HL-60/S4 treated with phorbol 12-myristate 13-acetate at 8.2 ng/mL for 4 days and 3 days (cell line): ENCODE results near the gene NUPR2.
"Not testable (repeated sequence)": the region's sequence is repeated elsewhere in the genome, so short reads cannot be mapped to it uniquely, and the experiment has no call there.

Experiments used
- in situ Hi-C: fragments of 300-500 bp; cut with MboI; formaldehyde crosslinking; loops from 2 replicates; pipeline ENCODE4 v1.15.0; 2022; ENCODE audit warnings: low sequenced_read_pairs

Gene NUPR2

DNA sequence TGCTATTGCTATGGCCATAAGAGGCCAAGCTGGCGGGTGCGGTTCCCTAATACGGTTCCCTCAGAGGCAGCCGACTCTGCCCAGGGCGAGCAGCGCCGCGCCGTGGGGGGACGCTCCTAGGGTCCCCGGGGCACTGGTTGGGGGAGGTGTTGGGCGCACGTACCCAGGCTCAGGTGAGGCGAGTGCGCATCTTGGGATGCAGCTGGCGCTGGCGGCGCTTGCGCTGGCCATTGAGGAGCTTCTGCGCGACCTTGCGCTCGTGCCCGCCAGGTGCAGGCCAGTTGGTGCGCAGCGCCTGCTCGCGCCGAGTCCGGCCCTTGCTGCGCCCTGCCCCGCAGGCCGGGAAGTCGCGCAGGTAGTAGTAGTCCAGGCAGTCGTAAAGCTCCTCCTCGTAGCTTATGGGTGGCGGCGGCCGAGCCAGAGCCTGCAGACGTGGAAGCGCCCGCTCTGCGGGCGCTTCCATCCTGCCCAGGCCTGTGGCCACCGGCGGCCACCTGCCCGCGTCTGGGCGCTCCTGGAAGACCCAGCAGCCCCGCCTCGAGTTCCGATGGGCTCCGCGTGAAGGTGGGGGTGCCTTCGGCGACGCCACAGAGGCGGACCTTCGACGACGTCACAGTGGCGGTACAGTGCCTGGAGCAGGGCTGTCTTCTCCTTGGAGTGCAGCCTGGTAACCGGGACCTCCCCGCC, at the start of gene NUPR2:
Gene NUPR2 (minus strand): TSS at position 566 of the 687 bp plus-strand sequence. CDS start 103 bp downstream, at position 463.
- in situ Hi-C loops: no loop called here

- in situ Hi-C loops: no loop called here
Measured at GRCh38 chr7:56157238-56157790, 41.1 kb upstream of the NUPR2 start.

DNA sequence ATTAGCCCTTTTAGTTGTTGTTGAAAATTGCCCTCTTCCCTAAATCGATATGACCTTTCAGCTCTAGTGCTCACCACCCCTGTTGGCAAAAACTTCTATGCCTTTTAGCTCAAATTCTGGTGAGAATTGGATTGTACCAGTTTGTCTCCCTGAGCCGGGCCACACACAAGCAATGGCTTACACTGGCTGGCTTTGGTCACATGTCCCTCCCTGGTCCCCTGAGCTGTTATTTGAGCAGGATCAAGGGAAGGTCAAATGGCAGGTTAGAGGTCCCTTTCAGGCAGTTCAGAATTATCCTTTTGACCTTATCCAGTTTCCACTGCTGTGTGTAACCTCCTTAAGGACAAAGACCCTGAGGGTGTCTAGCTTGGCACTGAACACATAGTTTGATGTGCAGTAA, 14.8 kb upstream of the NUPR2 start:
- in situ Hi-C loops: not testable (repeated sequence)

DNA sequence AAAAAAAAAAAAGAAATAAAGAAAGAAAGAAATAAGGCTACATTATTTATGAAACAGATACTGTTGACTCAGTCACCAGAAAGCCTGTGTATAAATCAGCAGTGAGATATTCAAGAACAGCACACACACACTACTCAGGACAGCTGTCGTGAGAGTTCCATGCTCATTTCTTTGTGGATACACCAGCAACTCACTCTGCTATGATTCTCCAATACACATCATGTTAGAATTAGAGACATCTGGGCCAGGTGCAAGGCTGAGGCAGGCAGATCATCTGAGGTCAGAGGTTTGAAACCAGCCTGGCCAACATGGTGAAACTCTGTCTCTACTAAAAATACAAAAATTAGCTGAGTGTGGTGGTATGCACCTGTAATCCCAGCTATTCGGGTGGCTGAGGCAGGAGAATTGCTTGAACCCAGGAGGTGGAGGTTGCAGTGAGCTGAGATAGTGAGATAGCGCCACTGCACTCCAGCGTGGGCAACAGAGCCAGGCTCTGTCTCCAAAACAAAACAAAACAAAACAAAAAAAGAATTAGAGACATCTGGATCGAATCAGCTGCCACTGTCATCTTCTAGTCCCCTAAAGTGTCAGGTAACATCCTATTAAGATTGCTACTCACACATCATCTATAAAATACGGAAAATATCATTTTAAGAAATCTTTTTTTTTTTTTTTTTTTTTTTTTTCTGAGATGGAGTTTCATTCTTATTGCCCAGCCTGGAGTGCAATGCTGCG, 11.2 kb upstream of the NUPR2 start:
- in situ Hi-C loops: no loop called here

GRCh38 chr7:56125831-56126230, 9.6 kb upstream of the NUPR2 start:
- in situ Hi-C loops: no loop called here

DNA sequence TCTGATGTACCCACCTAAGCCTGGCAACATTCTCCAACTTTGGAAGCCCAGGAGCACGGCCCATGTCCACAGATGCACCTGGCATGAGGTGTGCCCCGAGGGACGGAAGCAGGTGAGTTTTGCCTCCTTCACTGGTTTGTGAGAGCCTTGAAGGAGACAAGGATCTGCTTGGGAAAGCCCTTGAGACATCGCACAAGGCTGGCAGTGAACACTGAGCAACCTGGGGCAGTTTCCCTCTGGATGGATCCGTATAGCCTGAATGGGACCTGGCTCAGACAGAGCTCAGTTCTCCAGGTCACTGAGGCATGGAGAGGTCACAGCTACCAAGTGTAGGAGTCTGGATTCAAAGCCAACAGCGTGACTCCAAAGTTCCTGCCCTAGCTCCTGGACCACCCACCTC, 8.8 kb upstream of the NUPR2 start:
- in situ Hi-C loops: no loop called here

DNA sequence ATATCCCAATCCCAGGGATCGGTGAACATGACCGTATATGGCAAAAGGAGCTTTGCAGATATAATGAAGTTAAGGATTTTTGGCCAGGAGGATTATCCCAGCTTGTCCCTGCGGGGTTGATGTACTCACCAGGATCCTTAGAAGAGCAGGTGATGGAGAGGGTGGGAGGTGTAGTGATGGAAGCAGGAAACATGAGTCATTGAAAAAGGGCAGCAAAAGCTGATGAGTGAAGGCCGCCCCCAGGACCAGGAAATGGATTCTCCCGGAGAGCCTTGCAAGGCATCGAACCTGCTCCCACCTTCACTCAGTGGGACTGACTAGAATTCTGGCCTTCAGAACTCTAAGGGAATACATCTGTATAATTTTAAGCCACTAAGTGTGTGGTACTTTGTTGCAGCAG, 5.2 kb upstream of the NUPR2 start:
- in situ Hi-C loops: no loop called here

GRCh38 chr7:56112244-56112643, 4.0 kb downstream of the NUPR2 start:
- in situ Hi-C loops: not testable (repeated sequence)

- in situ Hi-C loops: no loop called here
Measured at GRCh38 chr7:56110611-56111010, 5.6 kb downstream of the NUPR2 start.

- in situ Hi-C loops: no loop called here
Measured at GRCh38 chr7:56107954-56108258, 8.3 kb downstream of the NUPR2 start.

- in situ Hi-C loops: no loop called here
Measured at GRCh38 chr7:56106108-56107073, 9.8 kb downstream of the NUPR2 start, which contains the start of gene CHCHD2. Gene CHCHD2, minus strand, starts transcription at chr7:56106476. Its CDS starts 63 bp downstream, at chr7:56106413.

- in situ Hi-C loops: no loop called here
Measured at GRCh38 chr7:56105508-56105907, 10.7 kb downstream of the NUPR2 start.

DNA sequence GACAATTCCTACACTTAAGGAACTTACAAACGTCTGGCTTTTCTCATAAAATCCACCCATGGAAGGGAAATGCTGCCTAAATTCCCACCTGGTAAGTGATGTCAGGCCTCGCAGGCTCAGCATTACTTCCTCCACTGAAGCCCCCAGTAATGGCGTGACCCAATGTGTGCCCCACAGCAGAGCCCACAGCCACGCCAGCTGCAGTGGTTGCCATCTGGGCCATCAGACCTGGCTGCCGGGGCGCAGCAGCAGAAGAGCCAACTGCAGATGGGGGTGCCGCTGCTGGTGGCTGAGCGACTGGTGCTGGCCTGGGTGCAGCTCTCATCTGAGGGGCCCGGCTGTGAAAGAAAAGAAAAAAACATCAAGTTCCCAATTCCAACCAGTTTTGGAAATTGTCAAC, 12.1 kb downstream of the NUPR2 start:
- in situ Hi-C loops: not testable (repeated sequence)

- in situ Hi-C loops: no loop called here
Measured at GRCh38 chr7:56099653-56100052, 16.6 kb downstream of the NUPR2 start.

GRCh38 chr7:56098187-56099008, 17.8 kb downstream of the NUPR2 start:
- in situ Hi-C loops: not testable (repeated sequence)

DNA sequence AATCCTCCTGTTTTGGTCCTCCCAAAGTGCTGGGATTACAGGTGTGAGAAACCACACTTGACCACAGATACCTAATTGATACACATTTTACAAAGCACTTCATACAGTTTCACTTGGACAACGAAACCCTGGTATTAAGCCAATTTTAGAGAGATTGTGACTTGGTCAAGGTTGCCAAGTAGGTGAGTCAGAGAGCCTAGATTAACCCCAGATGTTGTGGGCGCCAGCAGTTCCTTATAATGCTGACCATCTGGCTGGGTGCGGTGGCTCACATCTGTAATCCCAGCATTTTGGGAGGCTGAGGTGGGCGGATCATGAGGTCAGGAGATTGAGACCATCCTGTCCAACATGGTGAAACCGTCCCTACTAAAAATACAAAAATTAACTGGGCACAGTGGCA, 18.5 kb downstream of the NUPR2 start:
- in situ Hi-C loops: no loop called here

DNA sequence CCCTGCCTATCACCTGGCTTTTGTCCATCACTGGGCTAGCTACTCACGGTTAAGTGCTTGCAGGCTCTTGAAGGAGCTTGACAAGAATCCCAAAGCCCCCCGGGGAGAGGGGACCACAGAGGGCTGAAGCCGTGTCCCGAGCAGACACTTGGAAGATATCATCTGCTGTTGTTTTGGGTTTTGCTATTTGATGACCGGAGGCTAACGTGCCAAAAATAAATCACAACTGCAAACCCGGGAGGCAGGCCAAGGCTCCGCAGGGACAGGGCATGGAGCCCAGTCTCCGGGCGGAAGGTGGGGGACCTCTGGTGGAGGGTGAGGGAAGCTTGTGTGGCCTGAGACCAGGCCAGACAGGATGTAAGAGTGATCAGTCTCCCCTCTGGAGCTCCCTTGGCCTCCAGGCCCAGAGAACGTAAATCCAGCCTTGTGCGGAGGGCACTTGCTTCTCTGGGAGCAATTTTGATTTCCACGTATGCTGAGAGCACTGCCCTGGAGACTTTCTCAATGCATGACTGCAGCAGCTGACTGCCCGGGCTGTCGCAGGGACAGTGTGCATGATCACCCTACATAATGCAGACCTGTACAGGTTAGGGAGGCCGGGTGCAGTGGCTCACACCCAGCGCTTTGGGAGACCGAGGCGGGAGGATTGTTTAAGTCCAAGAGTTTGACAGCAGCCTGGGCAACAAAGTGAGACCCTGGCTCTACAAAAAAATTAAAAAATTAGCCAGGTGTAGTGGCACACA, 23.3 kb downstream of the NUPR2 start, which contains the start of gene PHKG1:
Gene PHKG1 (minus strand): TSS at position 164 of the 743 bp plus-strand sequence. CDS start 4,011 bp downstream, outside the sequence.
- in situ Hi-C loops: no loop called here

- in situ Hi-C loops: not testable (repeated sequence)
Measured at GRCh38 chr7:56092388-56092787, 23.8 kb downstream of the NUPR2 start.

DNA sequence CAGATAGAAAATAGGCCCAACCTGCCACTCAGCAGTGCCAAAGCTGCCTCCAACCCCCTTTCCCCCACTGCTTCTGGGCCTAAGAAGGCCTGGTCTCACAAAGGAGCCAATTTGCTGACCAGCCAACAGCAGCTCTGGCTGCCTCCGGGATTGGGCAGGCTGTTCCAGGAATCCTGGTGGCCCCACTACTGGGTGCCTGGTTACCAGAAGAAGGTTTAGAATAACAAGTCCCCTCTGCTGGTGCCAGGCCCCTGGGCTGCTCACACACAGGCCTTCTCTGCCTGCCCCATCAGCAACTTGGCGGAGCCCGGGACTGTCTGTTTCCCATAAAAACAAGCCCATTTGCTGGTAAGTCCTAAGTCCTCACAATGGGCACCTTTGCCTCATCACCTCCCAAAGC, 24.6 kb downstream of the NUPR2 start:
- in situ Hi-C loops: no loop called here
